ENCODE results near the gene ZNF532.

The ZNF532 gene

DNA sequence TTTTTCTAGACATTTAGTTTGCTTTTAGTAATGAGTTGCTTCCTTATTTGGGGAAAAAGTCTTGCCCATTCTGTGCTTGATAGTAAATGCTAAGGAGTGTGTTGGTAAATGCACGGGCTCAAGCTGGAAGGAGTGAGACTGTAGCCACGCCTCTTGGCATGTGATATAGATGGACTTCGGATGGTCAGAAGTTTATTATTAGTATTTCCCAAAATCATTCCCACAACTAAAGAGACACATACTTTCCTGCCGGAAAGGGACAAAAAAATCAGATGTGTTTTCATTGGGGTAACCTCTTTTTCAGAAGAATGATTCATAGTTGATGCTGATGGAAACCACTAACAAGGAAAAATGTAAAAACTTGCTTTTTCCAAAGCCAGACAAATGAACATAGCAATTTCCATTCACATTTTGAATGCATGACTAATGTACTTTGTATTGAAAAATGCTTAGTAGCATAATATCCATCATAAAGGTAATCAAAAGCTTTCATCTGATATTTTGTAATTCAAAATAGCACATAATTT is 133.2 kb downstream of the ZNF532 start:
- Histone ChIP-seq H3K4me1 (ENCODE audit: control insufficient read depth, insufficient read depth, low read length, poor library complexity, severe bottlenecking) (no peaks in the 10 kb centered on the region), H3K36me3 (ENCODE audit: control insufficient read depth, insufficient read depth, low read length) (no peaks in the 10 kb centered on the region), H3K27ac (ENCODE audit: insufficient read depth, low read length, poor library complexity, severe bottlenecking) (no peak overlapping the region), H3K9me3 (ENCODE audit: control insufficient read depth, low read length) (no peaks in the 10 kb centered on the region), H3K4me3 (ENCODE audit: insufficient read depth, low read depth, low read length, poor library complexity, severe bottlenecking) (no peak overlapping the region), H3K27me3 (replicated peaks; ENCODE audit: control insufficient read depth, insufficient read depth, low read length, poor library complexity, severe bottlenecking) (no peaks in the 10 kb centered on the region)
- DNase-seq: no peak

DNA sequence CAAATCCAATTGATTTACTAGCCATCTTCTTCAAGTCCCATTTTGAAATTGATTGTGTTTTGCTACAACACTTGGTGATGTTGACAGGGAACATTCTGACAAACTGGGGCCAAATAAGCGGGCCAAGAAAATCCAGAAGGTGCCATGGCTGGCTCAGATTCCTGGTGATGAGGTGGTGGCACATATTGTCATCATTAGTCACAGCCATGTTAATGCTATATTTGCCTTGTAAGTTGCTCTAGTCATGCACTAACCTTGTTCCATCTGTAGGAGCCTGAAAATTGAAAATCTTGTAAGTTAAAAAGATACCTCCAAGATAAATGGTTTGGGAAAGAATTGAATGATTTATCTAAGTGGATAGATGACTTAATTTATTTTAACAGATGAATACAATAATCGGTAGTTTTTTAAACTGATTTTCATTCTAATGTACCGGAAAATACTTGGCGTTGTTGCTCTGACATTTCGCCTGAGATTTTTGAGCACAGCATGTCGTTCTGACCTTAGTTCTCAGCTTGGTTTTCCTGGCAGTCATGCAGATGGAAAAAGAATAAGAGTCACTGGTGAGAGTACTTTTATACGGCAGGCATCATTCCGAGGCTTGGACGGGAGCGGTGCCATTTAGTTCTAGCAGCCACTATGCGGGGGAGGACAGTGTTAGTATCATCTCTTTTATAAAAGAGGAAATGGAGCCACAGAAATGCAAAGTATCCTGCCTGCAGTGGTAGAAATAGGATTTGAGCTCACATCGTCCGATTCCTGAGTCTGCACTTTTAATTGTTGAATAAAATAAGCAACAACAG is 133.9 kb downstream of the ZNF532 start:
- Histone ChIP-seq H3K9me3 (ENCODE audit: control insufficient read depth, low read length) (no peaks in the 10 kb centered on the region), H3K27me3 (replicated peaks; ENCODE audit: control insufficient read depth, insufficient read depth, low read length, poor library complexity, severe bottlenecking) (no peaks in the 10 kb centered on the region), H3K36me3 (ENCODE audit: control insufficient read depth, insufficient read depth, low read length) (no peaks in the 10 kb centered on the region), H3K27ac (ENCODE audit: insufficient read depth, low read length, poor library complexity, severe bottlenecking) (no peak overlapping the region), H3K4me1 (ENCODE audit: control insufficient read depth, insufficient read depth, low read length, poor library complexity, severe bottlenecking) (no peaks in the 10 kb centered on the region), H3K4me3 (ENCODE audit: insufficient read depth, low read depth, low read length, poor library complexity, severe bottlenecking) (no peak overlapping the region)
- DNase-seq: no peak

DNA sequence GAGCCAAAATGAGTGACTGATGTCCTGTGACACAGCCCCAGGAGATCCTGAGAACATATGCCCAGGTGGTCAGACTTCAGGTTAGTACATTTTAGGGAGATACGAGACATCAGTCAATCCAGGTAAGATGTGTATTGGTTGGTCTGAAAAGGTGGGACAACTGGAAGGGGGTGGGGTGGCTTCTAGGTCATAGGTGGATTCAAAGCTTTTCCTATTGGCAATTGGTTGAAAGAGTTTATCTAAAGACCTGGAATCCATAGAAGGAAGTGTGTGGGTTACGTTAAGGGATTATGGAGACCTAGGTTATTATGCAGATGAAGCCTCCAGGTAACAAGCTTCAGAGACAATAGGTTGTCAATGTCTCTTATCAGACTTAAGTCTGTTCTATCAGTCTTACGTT is 136.5 kb downstream of the ZNF532 start:
- Histone ChIP-seq H3K27ac (ENCODE audit: insufficient read depth, low read length, poor library complexity, severe bottlenecking) (no peak overlapping the region), H3K36me3 (ENCODE audit: control insufficient read depth, insufficient read depth, low read length) (no peaks in the 10 kb centered on the region), H3K27me3 (replicated peaks; ENCODE audit: control insufficient read depth, insufficient read depth, low read length, poor library complexity, severe bottlenecking) (no peaks in the 10 kb centered on the region), H3K4me3 (ENCODE audit: insufficient read depth, low read depth, low read length, poor library complexity, severe bottlenecking) (no peak overlapping the region), H3K4me1 (ENCODE audit: control insufficient read depth, insufficient read depth, low read length, poor library complexity, severe bottlenecking) (no peaks in the 10 kb centered on the region), H3K9me3 (ENCODE audit: control insufficient read depth, low read length) (no peaks in the 10 kb centered on the region)
- DNase-seq: no peak

DNA sequence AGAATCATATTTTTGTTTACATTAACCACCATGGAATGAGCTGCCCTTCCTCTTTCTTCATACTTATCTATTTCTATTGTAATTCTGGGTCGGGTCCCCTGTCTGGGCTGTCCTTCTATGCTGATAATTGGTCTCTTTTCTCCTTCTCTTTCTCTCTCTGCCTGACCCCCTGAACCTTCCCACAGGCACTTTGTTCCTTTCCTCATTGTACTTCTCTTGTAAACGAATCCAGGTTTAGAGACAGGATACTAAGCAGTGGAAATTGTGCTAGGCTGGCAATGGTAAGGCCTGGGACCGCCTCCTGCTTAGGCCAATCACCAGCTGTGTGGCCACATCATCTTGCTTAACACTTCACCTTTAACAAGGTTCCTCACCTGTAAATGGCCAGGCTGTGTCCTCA is 137.0 kb downstream of the ZNF532 start:
- H3K27me3 ChIP-seq (replicated peaks; ENCODE audit: control insufficient read depth, insufficient read depth, low read length, poor library complexity, severe bottlenecking): no peaks in the 10 kb centered on the region
- no peak for DNase-seq
- H3K36me3 ChIP-seq (ENCODE audit: control insufficient read depth, insufficient read depth, low read length): no peaks in the 10 kb centered on the region
- H3K9me3 ChIP-seq (ENCODE audit: control insufficient read depth, low read length): no peaks in the 10 kb centered on the region
- no peak overlapping the region for H3K27ac ChIP-seq (ENCODE audit: insufficient read depth, low read length, poor library complexity, severe bottlenecking)
- H3K4me1 ChIP-seq (ENCODE audit: control insufficient read depth, insufficient read depth, low read length, poor library complexity, severe bottlenecking): no peaks in the 10 kb centered on the region
- H3K4me3 ChIP-seq (ENCODE audit: insufficient read depth, low read depth, low read length, poor library complexity, severe bottlenecking): no peak overlapping the region

DNA sequence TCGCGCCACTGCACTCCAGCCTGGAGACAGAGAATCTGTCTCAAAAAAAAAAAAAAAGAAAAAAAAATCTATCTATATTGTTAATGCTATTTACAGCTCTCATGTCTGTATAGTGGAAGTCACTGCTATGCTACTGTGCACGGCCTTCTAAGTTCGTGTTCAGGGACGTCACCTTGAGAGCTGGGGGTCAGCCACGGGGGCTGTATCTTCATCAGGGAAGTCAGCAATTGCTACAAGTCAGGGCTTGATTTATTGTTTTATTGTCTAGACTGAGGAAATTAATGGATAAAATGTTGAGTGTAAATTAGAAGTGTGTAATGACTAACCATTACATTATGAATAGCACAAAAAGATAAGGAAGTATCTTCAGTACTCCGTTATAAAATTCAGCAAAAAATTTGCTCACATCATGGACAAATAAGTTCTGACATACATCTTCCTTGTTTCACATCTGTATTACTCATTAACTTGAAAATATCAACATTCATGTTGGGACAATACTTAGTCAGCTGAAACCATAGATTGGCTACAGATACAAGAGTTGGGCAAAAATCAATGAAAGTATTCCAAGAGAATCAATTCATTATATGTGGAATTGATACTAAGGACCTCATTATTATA is 138.4 kb downstream of the ZNF532 start:
- H3K9me3 ChIP-seq (ENCODE audit: control insufficient read depth, low read length): no peaks in the 10 kb centered on the region
- no peak for DNase-seq
- H3K4me3 ChIP-seq (ENCODE audit: insufficient read depth, low read depth, low read length, poor library complexity, severe bottlenecking): no peak overlapping the region
- H3K4me1 ChIP-seq (ENCODE audit: control insufficient read depth, insufficient read depth, low read length, poor library complexity, severe bottlenecking): no peaks in the 10 kb centered on the region
- H3K27ac ChIP-seq (ENCODE audit: insufficient read depth, low read length, poor library complexity, severe bottlenecking): no peak overlapping the region
- no peaks in the 10 kb centered on the region for H3K36me3 ChIP-seq (ENCODE audit: control insufficient read depth, insufficient read depth, low read length)
- no peaks in the 10 kb centered on the region for H3K27me3 ChIP-seq (replicated peaks; ENCODE audit: control insufficient read depth, insufficient read depth, low read length, poor library complexity, severe bottlenecking)

DNA sequence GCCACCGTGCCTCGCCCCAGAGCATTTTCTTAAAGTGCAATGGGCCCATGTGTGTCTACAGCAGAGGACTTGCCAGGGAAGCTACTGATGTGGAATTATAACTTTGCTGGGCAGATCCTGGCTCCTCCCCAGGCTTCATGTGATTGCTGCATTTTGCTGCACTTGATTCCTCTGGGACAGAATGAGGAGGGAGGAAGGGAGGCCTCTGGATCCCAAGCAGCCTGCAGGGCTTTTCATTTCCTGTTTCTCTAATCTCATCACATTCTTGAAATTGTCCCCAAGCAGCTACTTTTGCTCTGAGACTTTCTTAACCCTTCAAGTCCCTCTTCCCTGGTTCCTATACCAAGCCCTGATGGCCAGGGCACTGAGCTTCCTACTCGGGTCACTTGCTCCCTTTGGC is 140.6 kb downstream of the ZNF532 start:
- no peak overlapping the region for H3K27ac ChIP-seq (ENCODE audit: insufficient read depth, low read length, poor library complexity, severe bottlenecking)
- DNase-seq: no peak
- no peaks in the 10 kb centered on the region for H3K36me3 ChIP-seq (ENCODE audit: control insufficient read depth, insufficient read depth, low read length)
- no peaks in the 10 kb centered on the region for H3K9me3 ChIP-seq (ENCODE audit: control insufficient read depth, low read length)
- H3K4me1 ChIP-seq (ENCODE audit: control insufficient read depth, insufficient read depth, low read length, poor library complexity, severe bottlenecking): no peaks in the 10 kb centered on the region
- H3K27me3 ChIP-seq (replicated peaks; ENCODE audit: control insufficient read depth, insufficient read depth, low read length, poor library complexity, severe bottlenecking): no peaks in the 10 kb centered on the region
- no peak overlapping the region for H3K4me3 ChIP-seq (ENCODE audit: insufficient read depth, low read depth, low read length, poor library complexity, severe bottlenecking)

DNA sequence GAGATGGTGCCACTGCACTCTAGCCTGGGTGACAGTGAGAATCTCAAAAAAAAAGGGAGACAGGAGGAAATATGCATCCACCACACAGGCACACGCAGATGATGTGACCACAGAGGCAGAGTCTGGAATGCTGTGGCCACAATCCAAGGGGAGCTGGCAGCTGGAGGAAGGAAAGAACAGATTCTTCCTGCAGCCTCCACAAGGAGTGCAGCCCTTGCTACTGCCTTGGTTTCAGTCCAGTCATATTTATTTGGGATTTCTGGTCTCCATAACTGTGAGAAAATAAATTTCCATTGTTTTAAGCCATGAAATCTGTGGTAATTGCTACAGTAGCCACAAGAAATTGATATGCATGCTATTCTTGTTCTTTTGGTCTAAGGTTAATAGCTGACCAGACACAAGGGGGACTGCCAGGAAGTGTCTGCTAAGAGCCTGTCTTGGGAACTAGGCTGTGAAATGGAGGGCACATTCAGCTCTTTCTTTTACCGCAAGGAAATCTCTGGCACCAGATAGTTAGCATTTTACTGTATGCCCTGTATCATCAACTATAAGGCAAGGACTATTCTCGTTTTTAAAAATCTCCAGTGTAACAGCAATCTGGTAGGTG is 141.9 kb downstream of the ZNF532 start:
- no peaks in the 10 kb centered on the region for H3K36me3 ChIP-seq (ENCODE audit: control insufficient read depth, insufficient read depth, low read length)
- H3K9me3 ChIP-seq (ENCODE audit: control insufficient read depth, low read length): no peaks in the 10 kb centered on the region
- H3K27ac ChIP-seq (ENCODE audit: insufficient read depth, low read length, poor library complexity, severe bottlenecking): no peak overlapping the region
- no peaks in the 10 kb centered on the region for H3K27me3 ChIP-seq (replicated peaks; ENCODE audit: control insufficient read depth, insufficient read depth, low read length, poor library complexity, severe bottlenecking)
- DNase-seq: no peak
- no peak overlapping the region for H3K4me3 ChIP-seq (ENCODE audit: insufficient read depth, low read depth, low read length, poor library complexity, severe bottlenecking)
- no peaks in the 10 kb centered on the region for H3K4me1 ChIP-seq (ENCODE audit: control insufficient read depth, insufficient read depth, low read length, poor library complexity, severe bottlenecking)

DNA sequence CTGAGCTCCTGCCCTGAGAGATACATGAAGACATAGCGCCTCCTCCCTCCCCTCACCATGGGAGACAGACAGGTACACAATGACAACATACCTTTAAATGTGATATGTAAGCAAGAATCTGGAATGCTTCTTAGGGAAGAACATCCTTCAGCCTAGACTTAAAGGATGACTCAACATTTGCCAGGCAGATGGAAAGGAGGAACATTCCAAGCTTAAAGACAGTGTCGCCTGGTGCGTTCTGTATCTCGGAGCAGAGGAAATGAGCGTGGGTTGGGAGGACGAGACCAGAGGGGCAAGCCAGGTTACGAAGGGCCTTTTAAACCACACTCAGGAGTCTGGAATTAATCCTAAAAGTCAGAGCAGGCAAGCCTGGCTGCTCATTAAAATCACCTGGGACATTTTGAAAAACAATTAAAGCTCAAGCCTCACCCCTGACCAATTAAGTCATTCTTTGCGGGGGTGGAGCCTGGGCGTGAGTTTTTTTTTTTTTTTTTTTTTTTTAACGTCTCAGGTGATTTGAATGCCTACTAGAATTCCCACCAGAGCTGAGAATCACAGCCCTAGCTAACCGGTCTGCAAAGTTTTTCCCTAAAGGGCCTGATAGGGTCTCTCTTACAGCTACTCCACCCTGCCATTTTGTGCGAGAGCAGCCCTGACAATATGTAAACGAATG is 143.8 kb downstream of the ZNF532 start:
- no peak for DNase-seq
- no peaks in the 10 kb centered on the region for H3K27me3 ChIP-seq (replicated peaks; ENCODE audit: control insufficient read depth, insufficient read depth, low read length, poor library complexity, severe bottlenecking)
- H3K4me1 ChIP-seq (ENCODE audit: control insufficient read depth, insufficient read depth, low read length, poor library complexity, severe bottlenecking): no peaks in the 10 kb centered on the region

DNA sequence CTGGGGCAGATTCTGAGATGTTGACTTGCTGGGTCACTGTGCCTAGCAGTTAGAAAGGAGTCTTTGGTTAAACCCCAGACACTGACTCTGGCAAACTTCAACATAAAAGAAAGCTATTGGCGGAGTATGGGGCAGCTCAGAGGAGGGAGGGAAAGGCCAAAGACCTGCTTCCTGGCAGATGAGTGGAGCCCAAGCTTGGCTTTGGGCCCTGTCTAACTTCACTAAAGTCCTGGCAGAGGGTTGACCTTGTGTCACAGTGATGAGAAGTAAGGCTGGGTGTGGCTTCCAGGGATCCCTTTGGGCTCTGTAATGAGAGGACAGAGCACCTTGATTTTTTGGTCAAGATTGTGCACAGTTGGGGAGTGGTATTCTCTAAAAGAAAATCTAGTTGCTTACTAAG is 145.2 kb downstream of the ZNF532 start:
- no peak for DNase-seq
- no peaks in the 10 kb centered on the region for H3K9me3 ChIP-seq (ENCODE audit: control insufficient read depth, low read length)
- H3K27me3 ChIP-seq (replicated peaks; ENCODE audit: control insufficient read depth, insufficient read depth, low read length, poor library complexity, severe bottlenecking): no peaks in the 10 kb centered on the region
- no peak overlapping the region for H3K27ac ChIP-seq (ENCODE audit: insufficient read depth, low read length, poor library complexity, severe bottlenecking)
- no peak overlapping the region for H3K4me3 ChIP-seq (ENCODE audit: insufficient read depth, low read depth, low read length, poor library complexity, severe bottlenecking)
- no peaks in the 10 kb centered on the region for H3K4me1 ChIP-seq (ENCODE audit: control insufficient read depth, insufficient read depth, low read length, poor library complexity, severe bottlenecking)
- H3K36me3 ChIP-seq (ENCODE audit: control insufficient read depth, insufficient read depth, low read length): no peaks in the 10 kb centered on the region

More for the DNA sequence above, 143.8 kb downstream of the ZNF532 start:
- H3K4me3 ChIP-seq (ENCODE audit: insufficient read depth, low read depth, low read length, poor library complexity, severe bottlenecking): no peak overlapping the region
- no peaks in the 10 kb centered on the region for H3K36me3 ChIP-seq (ENCODE audit: control insufficient read depth, insufficient read depth, low read length)
- H3K9me3 ChIP-seq (ENCODE audit: control insufficient read depth, low read length): no peaks in the 10 kb centered on the region
- H3K27ac ChIP-seq (ENCODE audit: insufficient read depth, low read length, poor library complexity, severe bottlenecking): no peak overlapping the region
